Kidney (tissue), 14 donors: ENCODE results near the gene TMEM184A. TPM values are rescaled to one million over a fixed set of nuclear protein-coding genes. Genes with fewer than 3 reads are reported as not detected.
"Not testable (repeated sequence)": the region's sequence is repeated elsewhere in the genome, so short reads cannot be mapped to it uniquely, and the experiment has no call there.

ENCODE experiments used
- DNase-seq, 5 donors: peaks; one replicate each; pipeline ENCODE4 v3.0.0-alpha.2; 2013 to 2020
- FAIRE-seq: peaks from 2 replicates; lab custom pipeline; 2012; peaks lifted over from hg19 to GRCh38; lab: Jason Lieb, UNC
- H3K27ac ChIP-seq, 2 donors: one replicate each; pipeline ENCODE4 v1.7.0; 2013; ENCODE audit warnings: low read depth in 2 of 2, low read length in 2 of 2, inconsistent platforms in 1 of 2
- H3K27me3 ChIP-seq: one replicate; pipeline ENCODE4 v1.7.1; 2013; ENCODE audit warnings: low read length, inconsistent platforms; ENCODE audit not compliant: control insufficient read depth, insufficient read depth
- H3K36me3 ChIP-seq, 3 donors: one replicate each; pipeline versions ENCODE4 v1.7.0 to v1.7.1; 2013; ENCODE audit warnings: low read length in 3 of 3, control low read depth in 1 of 3, inconsistent platforms in 1 of 3; ENCODE audit not compliant: insufficient read depth in 3 of 3, control insufficient read depth in 2 of 3
- H3K4me1 ChIP-seq, 3 donors: one replicate each; pipeline versions ENCODE4 v1.7.0 to v1.7.1; 2013; ENCODE audit warnings: low read length in 3 of 3, inconsistent platforms in 1 of 3, low read depth in 1 of 3; ENCODE audit not compliant: control insufficient read depth in 2 of 3, insufficient read depth in 2 of 3
- H3K4me3 ChIP-seq, 3 donors: one replicate each; pipeline versions ENCODE4 v1.7.0 to v1.8.1; 2013; ENCODE audit warnings: low read length in 3 of 3, control low read depth in 1 of 3, inconsistent platforms in 1 of 3
- H3K9ac ChIP-seq, 3 donors: one replicate each; pipeline versions ENCODE4 v1.7.0 to v1.7.1; 2013; ENCODE audit warnings: low read length in 3 of 3, control low read depth in 1 of 3, inconsistent platforms in 1 of 3
- H3K9me3 ChIP-seq, 3 donors: one replicate each; pipeline versions ENCODE4 v1.7.0 to v1.7.1; 2013; ENCODE audit warnings: low read length in 3 of 3, control low read depth in 1 of 3, inconsistent platforms in 1 of 3; ENCODE audit not compliant: control insufficient read depth in 2 of 3, insufficient read depth in 1 of 3
- CTCF ChIP-seq: IDR thresholded peaks from 3 replicates; pipeline ENCODE4 v1.5.1; 2012; ENCODE audit warnings: mild to moderate bottlenecking, moderate library complexity, borderline replicate concordance; ENCODE audit not compliant: insufficient read depth; ENCODE audit errors: extremely low read depth
- intact Hi-C: fragments of 100-400 bp; cut with DNase I; formaldehyde crosslinking; loops from one replicate; pipeline ENCODE4 v1.11.1; 2022
- polyA plus RNA-seq: library from polyadenylated mRNA; stranded (reverse); fragments of 350-450 nt; fragmentation: Illumina TruSeq; extraction: RNeasy Lipid Tissue Mini Kit (QIAGEN cat#74804); gene quantifications from one replicate; pipeline ENCODE4 v1.2.3, GENCODE V29; 2014; ENCODE audit warnings: low read depth, low replicate concordance; ENCODE audit not compliant: insufficient read depth
- total RNA-seq: library from RNA; stranded (reverse); fragmentation: NEBNext Ultra II Directional; extraction: Animal tissue kit (Norgen Biotek cat#: 25700); gene quantifications from one replicate; pipeline ENCODE4 v1.2.1, GENCODE V29; 2021
- donor health status: control.
- donor health status: control.
- donor health status: control.
- donor health status: control.
- donor health status: control.
- donor health status: DM: yes; HTN: yes; CAD: no.
- donor health status: Normal renal cell carcinoma (clear cell type).

TMEM184A gene
- total and polyA plus RNA-seq, 2 donors from 2014 or later = 6.8 to 11.0 TPM

GRCh38 chr7:1516586-1517251 lies 39.3 kb downstream of the TMEM184A start:
- TF ChIP-seq CTCF = no peak
- Histone ChIP-seq H3K4me3 (no peak overlapping the region), H3K9me3 (no peaks in the 10 kb centered on the region), H3K9ac (no peak overlapping the region), H3K27ac (no peak overlapping the region), H3K36me3 (no peaks in the 10 kb centered on the region), H3K4me1 (no peaks in the 10 kb centered on the region), H3K27me3 (no peaks in the 10 kb centered on the region)
- DNase-seq (no peak), FAIRE-seq (no peak)
- intact Hi-C loops = no loop called here

- H3K9ac ChIP-seq, H3K27me3 ChIP-seq, DNase-seq, H3K4me3 ChIP-seq, H3K9me3 ChIP-seq, H3K27ac ChIP-seq, FAIRE-seq, intact Hi-C loops, H3K36me3 ChIP-seq, H3K4me1 ChIP-seq: not testable (repeated sequence)
Observed at GRCh38 chr7:1515509-1515967, 40.5 kb downstream of the TMEM184A start.

GRCh38 chr7:1514995-1515401 lies 41.0 kb downstream of the TMEM184A start:
- TF ChIP-seq CTCF = no peak
- DNase-seq (no peak), FAIRE-seq (no peak)
- H3K27me3 ChIP-seq = no peaks in the 10 kb centered on the region
- H3K4me3 ChIP-seq = no peak overlapping the region
- no peak overlapping the region for H3K27ac ChIP-seq
- no peak overlapping the region for H3K9ac ChIP-seq
- H3K4me1 ChIP-seq = no peaks in the 10 kb centered on the region
- no peaks in the 10 kb centered on the region for H3K36me3 ChIP-seq
- no peaks in the 10 kb centered on the region for H3K9me3 ChIP-seq
- intact Hi-C loops = no loop called here

GRCh38 chr7:1514407-1514806 lies 41.6 kb downstream of the TMEM184A start:
- H3K9ac ChIP-seq = no peak overlapping the region
- H3K9me3 ChIP-seq = no peaks in the 10 kb centered on the region
- intact Hi-C loops = no loop called here
- H3K36me3 ChIP-seq = no peaks in the 10 kb centered on the region
- no peak for FAIRE-seq
- H3K4me3 ChIP-seq = no peak overlapping the region
- H3K27ac ChIP-seq = no peak overlapping the region
- no peaks in the 10 kb centered on the region for H3K27me3 ChIP-seq
- no peak for TF ChIP-seq CTCF
- no peak for DNase-seq
- no peaks in the 10 kb centered on the region for H3K4me1 ChIP-seq
